GM21529 (cell line): ENCODE results near the gene FBXO31.

ENCODE experiments used
- ATAC-seq: cut with Tn5 transposase; IDR thresholded peaks from one replicate; pipeline ENCODE4 v1.9.1; 2021; ENCODE audit not compliant: unreplicated experiment

FBXO31 gene

GRCh38 chr16:87293990-87294389 lies 89.6 kb downstream of the FBXO31 start:
- no peak for ATAC-seq

GRCh38 chr16:87291944-87292343 lies 91.6 kb downstream of the FBXO31 start:
- no peak for ATAC-seq

- no peak for ATAC-seq
Observed at GRCh38 chr16:87288753-87289362, 94.7 kb downstream of the FBXO31 start.

- no peak for ATAC-seq
Observed at GRCh38 chr16:87286839-87287626, 96.5 kb downstream of the FBXO31 start.

GRCh38 chr16:87284183-87284582 lies 99.4 kb downstream of the FBXO31 start:
- no peak for ATAC-seq

- ATAC-seq = no peak
Observed at GRCh38 chr16:87279094-87279658, 104.4 kb downstream of the FBXO31 start.

GRCh38 chr16:87278191-87279093 lies 105.1 kb downstream of the FBXO31 start:
- no peak for ATAC-seq
